Loucy (cell line): ENCODE measurements around the gene TNP1.

ENCODE experiments used
- EZH2phosphoT487 ChIP-seq: fragments of 200-600 bp; IDR thresholded peaks from 2 replicates; pipeline ENCODE4 v1.6.1; 2018; ENCODE audit warnings: antibody characterized with exemption, mild to moderate bottlenecking, moderate library complexity, borderline replicate concordance
- TF ChIP-seq, protein P1 (sequence below): fragments of 200-600 bp; sonication (generic); conservative IDR thresholded peaks from 2 replicates; pipeline ENCODE4 v1.5.1; 2014; ENCODE audit warnings: mild to moderate bottlenecking, antibody characterized with exemption, low read length

- TF ChIP-seq, protein P1, sequence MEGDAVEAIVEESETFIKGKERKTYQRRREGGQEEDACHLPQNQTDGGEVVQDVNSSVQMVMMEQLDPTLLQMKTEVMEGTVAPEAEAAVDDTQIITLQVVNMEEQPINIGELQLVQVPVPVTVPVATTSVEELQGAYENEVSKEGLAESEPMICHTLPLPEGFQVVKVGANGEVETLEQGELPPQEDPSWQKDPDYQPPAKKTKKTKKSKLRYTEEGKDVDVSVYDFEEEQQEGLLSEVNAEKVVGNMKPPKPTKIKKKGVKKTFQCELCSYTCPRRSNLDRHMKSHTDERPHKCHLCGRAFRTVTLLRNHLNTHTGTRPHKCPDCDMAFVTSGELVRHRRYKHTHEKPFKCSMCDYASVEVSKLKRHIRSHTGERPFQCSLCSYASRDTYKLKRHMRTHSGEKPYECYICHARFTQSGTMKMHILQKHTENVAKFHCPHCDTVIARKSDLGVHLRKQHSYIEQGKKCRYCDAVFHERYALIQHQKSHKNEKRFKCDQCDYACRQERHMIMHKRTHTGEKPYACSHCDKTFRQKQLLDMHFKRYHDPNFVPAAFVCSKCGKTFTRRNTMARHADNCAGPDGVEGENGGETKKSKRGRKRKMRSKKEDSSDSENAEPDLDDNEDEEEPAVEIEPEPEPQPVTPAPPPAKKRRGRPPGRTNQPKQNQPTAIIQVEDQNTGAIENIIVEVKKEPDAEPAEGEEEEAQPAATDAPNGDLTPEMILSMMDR = no peak
- TF ChIP-seq EZH2phosphoT487 = no peak
These were observed 1.6 kb downstream of the TNP1 start for GRCh38 chr2:216858312-216858711.
